HEK293T (cell line): Measurements from ENCODE around the gene U2AF1L4.
A peak's percentile ranks its signal among the peaks of the same experiment; 100 is the strongest.

Experiments used
- CTCF ChIA-PET: fragments of 350-600 bp; formaldehyde crosslinking; extraction: SDS; loops from one replicate; lab custom pipeline; 2021; ENCODE audit warnings: antibody characterized with exemption, inconsistent platforms; lab: Yijun Ruan, JAX
- POLR2A ChIA-PET: fragments of 350-600 bp; formaldehyde crosslinking; extraction: SDS; loops from one replicate; lab custom pipeline; 2020; ENCODE audit warnings: antibody characterized with exemption, inconsistent platforms; lab: Yijun Ruan, JAX
- DNase-seq: peaks from one replicate; pipeline ENCODE4 v3.0.0; 2012; ENCODE audit warnings: mixed read lengths; ENCODE audit errors: extremely low spot score
- ARNT ChIP-seq: fragments of 450-650 bp; IDR thresholded peaks from 2 replicates; pipeline ENCODE4 v1.6.1; 2017; ENCODE audit warnings: mild to moderate bottlenecking
- BHLHE40 ChIP-seq: fragments of 450-650 bp; IDR thresholded peaks from 2 replicates; pipeline ENCODE4 v1.6.1; 2016; ENCODE audit warnings: mild to moderate bottlenecking, moderate library complexity, borderline replicate concordance
- CTBP1 ChIP-seq: fragments of 450-650 bp; IDR thresholded peaks from 2 replicates; pipeline ENCODE4 v1.6.1; 2016; ENCODE audit warnings: borderline replicate concordance
- ELF4 ChIP-seq: fragments of 450-650 bp; IDR thresholded peaks from 2 replicates; pipeline ENCODE4 v1.6.1; 2017; ENCODE audit warnings: antibody characterized with exemption
- FOXA1 ChIP-seq: fragments of 450-650 bp; IDR thresholded peaks from 2 replicates; pipeline ENCODE4 v1.6.1; 2016; ENCODE audit warnings: mild to moderate bottlenecking
- FOXK2 ChIP-seq: fragments of 450-650 bp; IDR thresholded peaks from 2 replicates; pipeline ENCODE4 v1.6.1; 2016; ENCODE audit warnings: mild to moderate bottlenecking
- FOXM1 ChIP-seq: fragments of 450-650 bp; IDR thresholded peaks from 2 replicates; pipeline ENCODE4 v1.6.1; 2017; ENCODE audit warnings: mild to moderate bottlenecking, borderline replicate concordance
- HDGF ChIP-seq: fragments of 450-650 bp; IDR thresholded peaks from 2 replicates; pipeline ENCODE4 v1.6.1; 2017; ENCODE audit warnings: antibody characterized with exemption, borderline replicate concordance
- L3MBTL2 ChIP-seq: fragments of 450-650 bp; conservative IDR thresholded peaks from 2 replicates; pipeline ENCODE4 v1.6.1; 2016; ENCODE audit warnings: mild to moderate bottlenecking
- LEF1 ChIP-seq: fragments of 450-650 bp; IDR thresholded peaks from 2 replicates; pipeline ENCODE4 v1.6.1; 2017; ENCODE audit warnings: mild to moderate bottlenecking, borderline replicate concordance
- NFRKB ChIP-seq: fragments of 450-650 bp; IDR thresholded peaks from 2 replicates; pipeline ENCODE4 v1.6.1; 2016; ENCODE audit warnings: mild to moderate bottlenecking, moderate library complexity
- SP1 ChIP-seq: fragments of 450-650 bp; IDR thresholded peaks from 2 replicates; pipeline ENCODE4 v1.6.1; 2017
- SUZ12 ChIP-seq: fragments of 450-650 bp; IDR thresholded peaks from 2 replicates; pipeline ENCODE4 v1.6.1; 2016; ENCODE audit warnings: mild to moderate bottlenecking
- TARDBP ChIP-seq: fragments of 450-650 bp; IDR thresholded peaks from 2 replicates; pipeline ENCODE4 v1.6.1; 2016
- ZNF384 ChIP-seq: fragments of 450-650 bp; IDR thresholded peaks from 2 replicates; pipeline ENCODE4 v1.6.1; 2016
- TF ChIP-seq, protein P1 (sequence below): fragments of 450-650 bp; IDR thresholded peaks from 2 replicates; pipeline ENCODE4 v1.6.1; 2016

Gene U2AF1L4

DNA sequence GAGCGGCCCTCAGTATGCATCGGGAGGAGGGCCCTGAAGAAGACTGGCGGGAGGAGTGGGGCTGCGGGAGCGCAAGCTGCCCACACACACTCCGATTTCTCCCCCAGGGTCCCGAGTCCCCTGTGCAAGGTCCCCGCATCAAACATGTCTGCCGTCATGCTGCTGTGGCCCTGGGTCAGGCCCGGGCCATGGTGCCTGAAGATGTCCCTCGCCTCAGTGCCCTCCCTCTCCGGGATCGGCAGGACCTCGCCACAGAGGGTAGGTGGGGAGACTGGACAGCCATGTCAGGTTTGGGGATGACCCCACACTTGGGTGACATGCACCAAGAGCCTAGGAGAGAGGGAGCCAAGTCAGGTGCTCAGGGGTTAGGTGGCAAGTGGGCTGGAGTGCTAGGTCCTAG lies 22.8 kb downstream of the U2AF1L4 start:
- DNase-seq: no peak
- no peak for TF ChIP-seq SP1
- TF ChIP-seq ARNT: no peak
- no peak for TF ChIP-seq NFRKB
- TF ChIP-seq L3MBTL2: no peak
- no peak for TF ChIP-seq TARDBP
- ChIA-PET POLR2A (interaction anchor here (1.2 to 2.5 kb wide), 2 partner anchors 18 to 26 kb away, joined by 3 to 10 read pairs; partner anchors contain the start of gene LIN37), CTCF (no interaction called here)

DNA sequence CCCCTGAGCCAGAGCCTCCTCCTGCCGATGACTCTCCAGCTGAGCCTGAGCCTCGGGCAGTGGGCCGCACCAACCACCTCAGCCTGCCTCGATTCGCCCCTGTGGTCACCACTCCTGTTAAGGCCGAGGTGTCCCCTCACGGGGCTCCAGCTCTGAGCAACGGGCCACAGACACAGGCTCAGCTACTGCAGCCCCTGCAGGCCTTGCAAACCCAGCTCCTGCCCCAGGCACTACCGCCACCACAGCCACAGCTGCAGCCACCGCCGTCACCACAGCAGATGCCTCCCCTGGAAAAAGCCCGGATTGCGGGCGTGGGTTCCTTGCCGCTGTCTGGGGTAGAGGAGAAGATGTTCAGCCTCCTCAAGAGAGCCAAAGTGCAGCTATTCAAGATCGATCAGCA lies 23.8 kb downstream of the U2AF1L4 start:
- ChIA-PET POLR2A (interaction anchor here (0.6 to 2.5 kb wide), 3 partner anchors 19 to 29 kb away, joined by 3 to 10 read pairs (median 3); partner anchors contain the start of gene LIN37), CTCF (no interaction called here)
- TF ChIP-seq ZNF384 (no peak), TARDBP (no peak), ELF4 (no peak), ARNT (no peak)
- no peak for DNase-seq

DNA sequence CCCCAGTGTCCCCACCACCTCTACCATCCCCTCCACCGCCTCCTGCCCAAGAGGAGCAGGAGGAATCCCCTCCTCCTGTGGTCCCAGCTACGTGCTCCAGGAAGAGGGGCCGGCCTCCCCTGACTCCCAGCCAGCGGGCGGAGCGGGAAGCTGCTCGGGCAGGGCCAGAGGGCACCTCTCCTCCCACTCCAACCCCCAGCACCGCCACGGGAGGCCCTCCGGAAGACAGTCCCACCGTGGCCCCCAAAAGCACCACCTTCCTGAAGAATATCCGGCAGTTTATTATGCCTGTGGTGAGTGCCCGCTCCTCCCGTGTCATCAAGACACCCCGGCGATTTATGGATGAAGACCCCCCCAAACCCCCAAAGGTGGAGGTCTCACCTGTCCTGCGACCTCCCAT lies 24.6 kb downstream of the U2AF1L4 start:
- no peak for DNase-seq
- ChIA-PET CTCF (no interaction called here), POLR2A (interaction anchor here (0.6 to 2.5 kb wide), 2 partner anchors 20 to 28 kb away, joined by 3 to 10 read pairs; no protein-coding TSS in a partner anchor)
- TF ChIP-seq ZNF384: no peak
- no peak for TF ChIP-seq L3MBTL2
- TF ChIP-seq BHLHE40: no peak

DNA sequence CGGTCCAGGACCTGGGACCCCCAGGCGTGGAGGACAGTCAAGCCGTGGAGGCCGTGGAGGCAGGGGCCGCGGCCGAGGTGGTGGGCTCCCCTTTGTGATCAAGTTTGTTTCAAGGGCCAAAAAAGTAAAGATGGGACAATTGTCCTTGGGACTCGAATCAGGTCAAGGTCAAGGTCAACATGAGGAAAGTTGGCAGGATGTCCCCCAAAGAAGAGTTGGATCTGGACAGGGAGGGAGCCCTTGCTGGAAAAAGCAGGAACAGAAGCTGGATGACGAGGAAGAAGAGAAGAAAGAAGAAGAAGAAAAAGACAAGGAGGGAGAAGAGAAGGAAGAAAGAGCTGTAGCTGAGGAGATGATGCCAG lies 25.1 kb downstream of the U2AF1L4 start:
- TF ChIP-seq SP1: no peak
- no peak for TF ChIP-seq L3MBTL2
- no peak for TF ChIP-seq TARDBP
- no peak for TF ChIP-seq CTBP1
- no peak for TF ChIP-seq SUZ12
- TF ChIP-seq HDGF: no peak
- TF ChIP-seq ZNF384: no peak
- no peak for TF ChIP-seq BHLHE40
- TF ChIP-seq LEF1: no peak
- no peak for TF ChIP-seq FOXA1
- TF ChIP-seq ARNT: no peak
- TF ChIP-seq FOXK2: no peak
- CTCF ChIA-PET: no interaction called here
- POLR2A ChIA-PET: interaction anchor here (2.2 to 2.5 kb wide), 2 partner anchors 20 to 25 kb away, joined by 10 read pairs; partner anchors contain the start of genes PSENEN and U2AF1L4
- no peak for DNase-seq

DNA sequence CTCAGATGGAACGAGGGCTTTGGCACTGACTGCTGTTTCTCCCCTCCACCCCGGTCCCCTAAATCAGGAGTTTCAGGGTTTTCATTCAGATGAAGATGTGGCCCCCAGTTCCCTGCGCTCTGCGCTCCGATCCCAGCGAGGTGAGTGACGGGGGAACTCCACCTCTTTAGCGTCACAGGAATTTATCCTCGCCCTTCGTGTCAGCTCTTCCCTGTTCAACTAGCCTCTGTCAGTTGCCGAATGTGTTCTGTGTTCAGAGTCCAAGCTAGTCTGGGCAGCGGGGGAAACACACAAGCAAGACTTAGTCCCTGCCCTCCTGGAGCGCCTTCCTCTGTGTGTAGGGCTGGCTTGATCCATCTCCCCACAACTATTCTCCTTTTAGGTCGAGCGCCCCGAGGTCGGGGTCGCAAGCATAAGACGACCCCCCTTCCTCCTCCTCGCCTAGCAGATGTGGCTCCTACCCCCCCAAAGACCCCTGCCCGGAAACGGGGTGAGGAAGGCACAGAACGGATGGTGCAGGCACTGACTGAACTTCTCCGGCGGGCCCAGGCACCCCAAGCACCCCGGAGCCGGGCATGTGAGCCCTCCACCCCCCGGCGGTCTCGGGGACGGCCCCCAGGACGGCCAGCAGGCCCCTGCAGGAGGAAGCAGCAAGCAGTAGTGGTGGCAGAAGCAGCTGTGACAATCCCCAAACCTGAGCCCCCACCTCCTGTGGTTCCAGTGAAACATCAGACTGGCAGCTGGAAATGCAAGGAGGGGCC lies 25.6 kb downstream of the U2AF1L4 start:
- CTCF ChIA-PET: no interaction called here
- TF ChIP-seq, protein P1, sequence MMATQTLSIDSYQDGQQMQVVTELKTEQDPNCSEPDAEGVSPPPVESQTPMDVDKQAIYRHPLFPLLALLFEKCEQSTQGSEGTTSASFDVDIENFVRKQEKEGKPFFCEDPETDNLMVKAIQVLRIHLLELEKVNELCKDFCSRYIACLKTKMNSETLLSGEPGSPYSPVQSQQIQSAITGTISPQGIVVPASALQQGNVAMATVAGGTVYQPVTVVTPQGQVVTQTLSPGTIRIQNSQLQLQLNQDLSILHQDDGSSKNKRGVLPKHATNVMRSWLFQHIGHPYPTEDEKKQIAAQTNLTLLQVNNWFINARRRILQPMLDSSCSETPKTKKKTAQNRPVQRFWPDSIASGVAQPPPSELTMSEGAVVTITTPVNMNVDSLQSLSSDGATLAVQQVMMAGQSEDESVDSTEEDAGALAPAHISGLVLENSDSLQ: no peak
- no peak for TF ChIP-seq L3MBTL2
- no peak for TF ChIP-seq SP1
- TF ChIP-seq LEF1: no peak
- TF ChIP-seq CTBP1: no peak
- TF ChIP-seq ELF4: no peak
- no peak for TF ChIP-seq SUZ12
- TF ChIP-seq HDGF: no peak
- no peak for TF ChIP-seq FOXA1
- no peak for TF ChIP-seq FOXK2
- no peak for TF ChIP-seq NFRKB
- no peak for TF ChIP-seq ZNF384
- TF ChIP-seq BHLHE40: no peak
- no peak for TF ChIP-seq ARNT
- no peak for TF ChIP-seq TARDBP
- TF ChIP-seq FOXM1: no peak
- POLR2A ChIA-PET: interaction anchor here (1.0 to 2.2 kb wide), 4 partner anchors 21 to 75 kb away, joined by 3 to 10 read pairs (median 8); partner anchors contain the start of genes LIN37, PSENEN and U2AF1L4
- no peak for DNase-seq

DNA sequence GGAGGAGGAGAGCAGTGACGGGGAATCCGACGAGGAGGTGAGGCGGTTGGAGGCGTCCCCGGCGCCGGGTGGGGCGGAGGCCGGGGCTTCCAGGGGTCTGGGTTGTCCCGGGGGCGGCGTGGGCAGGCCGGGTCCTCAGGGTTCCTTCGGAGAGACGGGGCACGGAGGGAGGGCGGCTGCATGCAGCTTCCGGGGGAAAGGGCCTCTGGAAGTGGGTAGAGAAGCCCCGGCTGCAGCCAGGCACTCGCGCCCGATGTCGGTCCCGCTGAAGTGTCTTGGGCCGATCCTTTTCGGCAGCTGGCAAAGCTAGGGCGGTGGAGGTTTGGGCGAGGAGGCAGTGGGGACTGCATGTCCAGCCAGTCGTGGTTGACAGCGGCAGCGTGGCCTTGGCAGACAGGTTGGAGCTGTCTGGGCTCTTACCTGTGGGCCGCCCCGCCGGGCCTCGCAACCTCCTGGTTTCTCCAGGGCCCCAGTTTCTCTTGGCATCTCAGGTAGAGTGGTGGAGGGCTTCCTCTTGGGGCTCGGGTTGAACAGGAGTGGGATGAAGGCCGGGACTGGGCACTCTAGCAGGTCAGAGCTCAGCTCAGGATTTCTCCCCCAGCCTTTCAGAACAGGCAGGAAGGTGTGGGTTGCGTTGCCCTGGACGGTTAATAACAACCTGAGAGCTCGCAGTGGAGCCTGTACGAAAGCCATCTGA lies 26.7 kb downstream of the U2AF1L4 start:
- POLR2A ChIA-PET: interaction anchor here (1.0 to 2.2 kb wide), 4 partner anchors 22 to 73 kb away, joined by 3 to 10 read pairs (median 8); partner anchors contain the start of genes LIN37, PSENEN and U2AF1L4
- CTCF ChIA-PET: no interaction called here
- TF ChIP-seq LEF1 (no peak), FOXK2 (no peak)
- TF ChIP-seq, protein P1: no peak
- DNase-seq: peak; percentile 30
